ENCODE results near the gene FAM124A. TPM values are rescaled to one million over a fixed set of nuclear protein-coding genes. Genes with fewer than 3 reads are reported as not detected.
A peak's percentile ranks its signal among the peaks of the same experiment; 100 is the strongest.

Gene FAM124A
- total and polyA plus RNA-seq, 2 donors from 2014 or later = 3.5 to 7.7 TPM

DNA sequence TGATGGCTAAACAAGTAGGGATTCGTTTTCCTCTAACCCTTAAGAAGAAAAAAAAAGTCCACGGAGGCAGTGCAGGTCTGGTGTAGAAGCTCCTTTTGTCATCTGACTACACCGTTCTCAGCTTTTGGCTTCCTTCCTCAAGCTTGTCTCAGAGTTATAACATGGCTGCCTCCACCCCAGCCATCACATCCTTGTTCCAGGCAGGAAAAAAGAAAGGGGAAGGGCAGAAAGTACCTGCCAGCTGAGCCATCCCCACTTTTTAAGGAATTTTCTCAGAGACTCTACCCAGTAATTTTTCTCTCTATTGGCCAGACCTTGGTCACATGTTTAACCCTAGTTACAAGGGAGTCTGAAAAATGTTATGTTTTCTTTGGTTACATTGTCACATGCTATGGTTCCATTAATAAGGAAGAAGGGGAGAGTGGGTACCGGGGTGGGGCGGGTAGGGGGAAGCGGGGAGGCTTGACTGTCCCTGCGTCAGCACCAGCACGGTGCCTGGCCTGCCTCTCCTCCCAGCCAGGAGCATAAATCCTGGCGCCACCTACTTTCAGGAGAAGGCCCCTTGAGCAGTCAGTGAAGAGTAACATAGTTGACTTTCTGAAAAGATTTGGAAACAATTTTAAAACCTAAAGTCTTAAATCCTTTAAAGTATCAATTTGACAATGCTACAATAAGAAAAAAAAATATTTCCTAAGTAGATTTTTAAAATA is 11.1 kb downstream of the FAM124A start:
- H3K27ac ChIP-seq (ENCODE audit: low read depth in 2 of 2, low read length in 2 of 2) = no peak overlapping the region
- no peaks in the 10 kb centered on the region for H3K36me3 ChIP-seq (ENCODE audit: control insufficient read depth in 2 of 3, insufficient read depth in 3 of 3, low read length in 3 of 3)
- no peak overlapping the region for H3K9ac ChIP-seq (ENCODE audit: low read length in 3 of 3)
- no peaks in the 10 kb centered on the region for H3K9me3 ChIP-seq (ENCODE audit: control insufficient read depth in 2 of 3, insufficient read depth in 1 of 3, low read length in 3 of 3)
- FAIRE-seq (no peak), DNase-seq (no peak)
- H3K4me1 ChIP-seq (ENCODE audit: control insufficient read depth in 2 of 3, insufficient read depth in 2 of 3, low read depth in 1 of 3, low read length in 3 of 3) = peaks cover 0 to 3% (median 0%) of the 10 kb centered on the region in 3 donors
- H3K4me3 ChIP-seq (ENCODE audit: low read length in 3 of 3) = no peak overlapping the region
- TF ChIP-seq, protein P1, sequence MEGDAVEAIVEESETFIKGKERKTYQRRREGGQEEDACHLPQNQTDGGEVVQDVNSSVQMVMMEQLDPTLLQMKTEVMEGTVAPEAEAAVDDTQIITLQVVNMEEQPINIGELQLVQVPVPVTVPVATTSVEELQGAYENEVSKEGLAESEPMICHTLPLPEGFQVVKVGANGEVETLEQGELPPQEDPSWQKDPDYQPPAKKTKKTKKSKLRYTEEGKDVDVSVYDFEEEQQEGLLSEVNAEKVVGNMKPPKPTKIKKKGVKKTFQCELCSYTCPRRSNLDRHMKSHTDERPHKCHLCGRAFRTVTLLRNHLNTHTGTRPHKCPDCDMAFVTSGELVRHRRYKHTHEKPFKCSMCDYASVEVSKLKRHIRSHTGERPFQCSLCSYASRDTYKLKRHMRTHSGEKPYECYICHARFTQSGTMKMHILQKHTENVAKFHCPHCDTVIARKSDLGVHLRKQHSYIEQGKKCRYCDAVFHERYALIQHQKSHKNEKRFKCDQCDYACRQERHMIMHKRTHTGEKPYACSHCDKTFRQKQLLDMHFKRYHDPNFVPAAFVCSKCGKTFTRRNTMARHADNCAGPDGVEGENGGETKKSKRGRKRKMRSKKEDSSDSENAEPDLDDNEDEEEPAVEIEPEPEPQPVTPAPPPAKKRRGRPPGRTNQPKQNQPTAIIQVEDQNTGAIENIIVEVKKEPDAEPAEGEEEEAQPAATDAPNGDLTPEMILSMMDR (IDR thresholded peaks at IDR 0.05; ENCODE audit: borderline replicate concordance, extremely low read depth, insufficient read depth) = no peak
- intact Hi-C loops (cut with DNase I) = no loop called here
- H3K27me3 ChIP-seq (ENCODE audit: control insufficient read depth, insufficient read depth, low read length) = no peaks in the 10 kb centered on the region

DNA sequence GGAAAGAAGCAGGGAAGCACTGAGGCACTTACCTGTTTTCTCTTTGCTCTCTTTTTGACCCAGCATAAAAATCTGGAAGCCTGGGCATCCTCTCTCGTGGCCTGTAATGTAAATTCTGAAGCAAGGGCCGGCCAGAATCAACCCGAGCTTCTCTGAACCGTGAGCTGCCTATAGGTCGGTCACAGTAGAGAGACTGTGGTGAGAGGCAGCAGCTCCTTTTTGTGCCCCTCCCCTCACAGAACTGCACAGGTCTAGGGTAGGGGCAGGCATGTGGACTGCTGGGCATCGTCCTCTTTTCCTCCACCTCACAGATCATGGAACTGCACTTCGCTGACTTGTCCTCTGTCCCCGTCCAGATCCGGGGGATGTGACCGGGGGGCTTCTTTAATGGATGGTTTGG is 12.5 kb downstream of the FAM124A start:
- H3K9ac ChIP-seq (ENCODE audit: low read length in 3 of 3) = no peak overlapping the region
- H3K9me3 ChIP-seq (ENCODE audit: control insufficient read depth in 2 of 3, insufficient read depth in 1 of 3, low read length in 3 of 3) = no peaks in the 10 kb centered on the region
- FAIRE-seq (no peak), DNase-seq (peak in 4 of 5 donors; percentile 51 to 81 (median 72))
- peak overlapping the region in 1 of 2 donors; percentile 60 for H3K27ac ChIP-seq (ENCODE audit: low read depth in 2 of 2, low read length in 2 of 2)
- intact Hi-C loops (cut with DNase I) = no loop called here
- H3K4me1 ChIP-seq (ENCODE audit: control insufficient read depth in 2 of 3, insufficient read depth in 2 of 3, low read depth in 1 of 3, low read length in 3 of 3) = peaks cover 0 to 3% (median 0%) of the 10 kb centered on the region in 3 donors
- TF ChIP-seq, protein P1 (IDR thresholded peaks at IDR 0.05; ENCODE audit: borderline replicate concordance, extremely low read depth, insufficient read depth) = no peak
- H3K4me3 ChIP-seq (ENCODE audit: low read length in 3 of 3) = no peak overlapping the region
- H3K27me3 ChIP-seq (ENCODE audit: control insufficient read depth, insufficient read depth, low read length) = no peaks in the 10 kb centered on the region
- H3K36me3 ChIP-seq (ENCODE audit: control insufficient read depth in 2 of 3, insufficient read depth in 3 of 3, low read length in 3 of 3) = no peaks in the 10 kb centered on the region

- H3K27me3 ChIP-seq (ENCODE audit: control insufficient read depth, insufficient read depth, low read length) = no peaks in the 10 kb centered on the region
- intact Hi-C loops (cut with DNase I) = no loop called here
- no peaks in the 10 kb centered on the region for H3K9me3 ChIP-seq (ENCODE audit: control insufficient read depth in 2 of 3, insufficient read depth in 1 of 3, low read length in 3 of 3)
- DNase-seq (peak in 2 of 5 donors; percentile 44 to 74), FAIRE-seq (no peak)
- H3K9ac ChIP-seq (ENCODE audit: low read length in 3 of 3) = no peak overlapping the region
- H3K4me1 ChIP-seq (ENCODE audit: control insufficient read depth in 2 of 3, insufficient read depth in 2 of 3, low read depth in 1 of 3, low read length in 3 of 3) = peaks cover 0 to 3% (median 0%) of the 10 kb centered on the region in 3 donors
- no peak overlapping the region for H3K4me3 ChIP-seq (ENCODE audit: low read length in 3 of 3)
- no peaks in the 10 kb centered on the region for H3K36me3 ChIP-seq (ENCODE audit: control insufficient read depth in 2 of 3, insufficient read depth in 3 of 3, low read length in 3 of 3)
- TF ChIP-seq, protein P1 (IDR thresholded peaks at IDR 0.05; ENCODE audit: borderline replicate concordance, extremely low read depth, insufficient read depth) = no peak
- no peak overlapping the region for H3K27ac ChIP-seq (ENCODE audit: low read depth in 2 of 2, low read length in 2 of 2)
Measured at GRCh38 chr13:51235186-51235585, 13.0 kb downstream of the FAM124A start.

All from kidney (tissue), 14 donors.